Colon (tissue), 2 donors: ENCODE results near the gene HNRNPA2B1.

Experiments used
- FAIRE-seq: peaks from 2 replicates; lab custom pipeline; 2012; peaks lifted over from hg19 to GRCh38; lab: Jason Lieb, UNC
- donor health status: control.
- donor health status: control.

HNRNPA2B1 gene

GRCh38 chr7:26200444-26201246 is at the start of gene HNRNPA2B1:
Gene HNRNPA2B1, minus strand, starts transcription at chr7:26200746. Its CDS starts 169 bp downstream, at chr7:26200577.
- peak; percentile 43 for FAIRE-seq

GRCh38 chr7:26250239-26250638 is 49.7 kb upstream of the HNRNPA2B1 start:
- no peak for FAIRE-seq

GRCh38 chr7:26245150-26245549 is 44.6 kb upstream of the HNRNPA2B1 start:
- FAIRE-seq, result no peak

- no peak for FAIRE-seq
These were observed 37.5 kb upstream of the HNRNPA2B1 start for GRCh38 chr7:26238032-26238431.

- no peak for FAIRE-seq
These were observed 36.7 kb upstream of the HNRNPA2B1 start for GRCh38 chr7:26237035-26237807.

- FAIRE-seq, result no peak
These were observed 33.5 kb upstream of the HNRNPA2B1 start for GRCh38 chr7:26233902-26234511.

- no peak for FAIRE-seq
These were observed 27.4 kb upstream of the HNRNPA2B1 start for GRCh38 chr7:26227987-26228386.

- FAIRE-seq, result no peak
These were observed 23.8 kb upstream of the HNRNPA2B1 start for GRCh38 chr7:26224359-26224758.

GRCh38 chr7:26216049-26216448 is 15.5 kb upstream of the HNRNPA2B1 start:
- no peak for FAIRE-seq

GRCh38 chr7:26213807-26214515 is 13.4 kb upstream of the HNRNPA2B1 start:
- FAIRE-seq, result no peak

- peak; percentile 76 for FAIRE-seq
These were observed 12.6 kb upstream of the HNRNPA2B1 start for GRCh38 chr7:26212921-26213718.

GRCh38 chr7:26208040-26208439 is 7.5 kb upstream of the HNRNPA2B1 start:
- no peak for FAIRE-seq

- FAIRE-seq, result no peak
These were observed 2.5 kb upstream of the HNRNPA2B1 start for GRCh38 chr7:26203016-26203415.

GRCh38 chr7:26202019-26202990 is 1.8 kb upstream of the HNRNPA2B1 start:
- no peak for FAIRE-seq

GRCh38 chr7:26201247-26202018 is 887 bp upstream of the HNRNPA2B1 start, which contains the start of gene CBX3:
Gene CBX3, plus strand, starts transcription at chr7:26201745. Its CDS starts 1,254 bp downstream, at chr7:26202999.
- no peak for FAIRE-seq

- FAIRE-seq, result no peak
These were observed 505 bp downstream of the HNRNPA2B1 start for GRCh38 chr7:26200038-26200443.

- FAIRE-seq, result no peak
These were observed 1.1 kb downstream of the HNRNPA2B1 start for GRCh38 chr7:26199301-26200037.

- FAIRE-seq, result no peak
These were observed 1.8 kb downstream of the HNRNPA2B1 start for GRCh38 chr7:26198781-26199169.
